HepG2 (cell line): Measurements from ENCODE around the gene NTM. TPM values are rescaled to one million over a fixed set of nuclear protein-coding genes. Genes with fewer than 3 reads are reported as not detected.

Experiments used
- ATAC-seq: fragments of 200-7000 bp; cut with Tn5 transposase; 3 replicates; pipeline ENCODE4 v1.9.1; 2020; ENCODE audit warnings: mild to moderate bottlenecking, moderate library complexity
- BruUV-seq: library from RNA; stranded (reverse); fragments of 400-500 nt; replicated peaks from 2 replicates; lab custom pipeline; 2021; lab: Mats Ljungman, UMichigan
- CTCF ChIA-PET: fragments of 300-600 bp; formaldehyde crosslinking; extraction: SDS; loops from one replicate; lab custom pipeline; 2021; ENCODE audit warnings: low total read pairs, inconsistent platforms, low intra/inter-chr PET ratio; lab: Yijun Ruan, JAX
- POLR2A ChIA-PET: fragments of 350-600 bp; sonication (Branson Sonifier 250); formaldehyde crosslinking; loops from one replicate; lab custom pipeline; 2020; ENCODE audit warnings: antibody characterized with exemption, inconsistent platforms; lab: Yijun Ruan, JAX
- DNase-seq: peaks from one replicate; pipeline ENCODE4 v3.0.0-alpha.2; 2015; ENCODE audit warnings: low spot score
- FAIRE-seq: peaks from 3 replicates; lab custom pipeline; 2011; peaks lifted over from hg19 to GRCh38; lab: Jason Lieb, UNC
- H2AFZ ChIP-seq: one replicate; pipeline ENCODE4 v1.6.1; 2011; ENCODE audit warnings: low read length, inconsistent platforms
- H3K27ac ChIP-seq: fragments of 300-600 bp; 3 replicates; pipeline ENCODE4 v1.8.0; 2011; ENCODE audit warnings: mixed run types, mild to moderate bottlenecking, mixed read lengths, low read length, inconsistent platforms; ENCODE audit not compliant: insufficient read depth; ENCODE audit errors: extremely low read length
- H3K27me3 ChIP-seq, 2 experiments: fragments of 200-600 bp in 1 of 2; 2 replicates in 1 of 2; 3 replicates in 1 of 2; pipeline versions ENCODE4 v1.6.0 to v1.8.0; 2011; ENCODE audit warnings: low read length in 2 of 2, mild to moderate bottlenecking in 2 of 2, moderate library complexity in 2 of 2, inconsistent platforms in 1 of 2; ENCODE audit not compliant: insufficient read depth in 2 of 2, control insufficient read depth in 1 of 2
- H3K36me3 ChIP-seq, 2 experiments: fragments of 200-600 bp in 1 of 2; replicated peaks in 1 of 2; 2 replicates in 1 of 2; 3 replicates in 1 of 2; pipeline versions ENCODE4 v1.5.1 to v1.8.0; 2011; ENCODE audit warnings: low read length in 2 of 2, inconsistent platforms in 1 of 2; ENCODE audit not compliant: insufficient read depth in 2 of 2, control insufficient read depth in 1 of 2
- H3K4me1 ChIP-seq: 2 replicates; pipeline ENCODE4 v1.5.1; 2012; ENCODE audit warnings: low read length, inconsistent platforms; ENCODE audit not compliant: insufficient read depth
- H3K4me2 ChIP-seq: 2 replicates; pipeline ENCODE4 v1.6.0; 2011; ENCODE audit warnings: low read depth, low read length, inconsistent platforms
- H3K4me3 ChIP-seq, 3 experiments: fragments of 200-600 bp in 1 of 3; sonication (generic), shearing (Covaris generic) in 1 of 3; replicated peaks in 1 of 3; 2 replicates each; pipeline ENCODE4 v1.5.1; 2011 to 2016; ENCODE audit warnings: low read length in 3 of 3, inconsistent platforms in 2 of 3, low read depth in 2 of 3, mild to moderate bottlenecking in 2 of 3, control low read depth in 1 of 3, mixed read lengths in 1 of 3; ENCODE audit not compliant: insufficient read depth in 1 of 3
- H3K79me2 ChIP-seq: one replicate; pipeline ENCODE4 v1.6.1; 2011; ENCODE audit warnings: low read length, inconsistent platforms; ENCODE audit not compliant: insufficient read depth
- H3K9ac ChIP-seq: 2 replicates; pipeline ENCODE4 v1.6.0; 2011; ENCODE audit warnings: mild to moderate bottlenecking, low read depth, low read length, inconsistent platforms; ENCODE audit not compliant: insufficient read depth
- H3K9me3 ChIP-seq: 2 replicates; pipeline ENCODE4 v1.5.1; 2012; ENCODE audit warnings: mild to moderate bottlenecking, low read length
- H4K20me1 ChIP-seq: 2 replicates; pipeline ENCODE4 v1.6.0; 2011; ENCODE audit warnings: inconsistent platforms, mild to moderate bottlenecking, low read length, moderate library complexity; ENCODE audit not compliant: insufficient read depth
- BHLHE40 ChIP-seq: IDR thresholded peaks from 2 replicates; pipeline ENCODE4 v1.6.1; 2011; ENCODE audit warnings: low read length, improper control_type of control experiment
- CENPT ChIP-seq: sonication (generic); formaldehyde crosslinking; IDR thresholded peaks from 2 replicates; pipeline ENCODE4 v1.8.0; 2022; ENCODE audit warnings: low read depth, mild to moderate bottlenecking, moderate library complexity, missing genetic modification reagents
- CREB1 ChIP-seq, 2 experiments: fragments of 450-650 bp in 1 of 2; IDR thresholded peaks; 2 replicates each; pipeline ENCODE4 v1.6.1; 2016 to 2017; ENCODE audit warnings: control low read depth in 1 of 2, mild to moderate bottlenecking in 1 of 2, missing compliant biosample characterization in 1 of 2, missing genetic modification characterization in 1 of 2
- HNRNPUL1 ChIP-seq: fragments of 200-400 bp; formaldehyde crosslinking; IDR thresholded peaks from 2 replicates; pipeline ENCODE4 v1.6.1; 2017; ENCODE audit warnings: low read depth, mild to moderate bottlenecking, low read length, moderate library complexity
- MYNN ChIP-seq: sonication (generic); formaldehyde crosslinking; IDR thresholded peaks from 2 replicates; pipeline ENCODE4 v1.4.0; 2020; ENCODE audit warnings: mild to moderate bottlenecking, low read depth, missing genetic modification reagents
- NBN ChIP-seq: fragments of 450-650 bp; conservative IDR thresholded peaks from 2 replicates; pipeline ENCODE4 v1.6.1; 2017
- PAX8 ChIP-seq: sonication (generic); formaldehyde crosslinking; IDR thresholded peaks from 2 replicates; pipeline ENCODE4 v1.8.0; 2022; ENCODE audit warnings: mild to moderate bottlenecking, missing genetic modification reagents, borderline replicate concordance
- SMARCC2 ChIP-seq: fragments of 450-650 bp; IDR thresholded peaks from 2 replicates; pipeline ENCODE4 v1.6.1; 2017; ENCODE audit warnings: antibody characterized with exemption, mild to moderate bottlenecking
- TBP ChIP-seq: sonication (generic); formaldehyde crosslinking; IDR thresholded peaks from 2 replicates; pipeline ENCODE4 v1.5.0; 2020; ENCODE audit warnings: missing genetic modification reagents
- TBX2 ChIP-seq: sonication (generic); formaldehyde crosslinking; IDR thresholded peaks from 2 replicates; pipeline ENCODE4 v1.5.0; 2020; ENCODE audit warnings: missing genetic modification reagents, mild to moderate bottlenecking, borderline replicate concordance
- ZNF232 ChIP-seq: sonication (generic); formaldehyde crosslinking; IDR thresholded peaks from 2 replicates; pipeline ENCODE4 v1.4.0; 2020; ENCODE audit warnings: missing genetic modification reagents, borderline replicate concordance
- ZNF510 ChIP-seq: sonication (generic); formaldehyde crosslinking; IDR thresholded peaks from 2 replicates; pipeline ENCODE4 v1.4.0; 2020; ENCODE audit warnings: low read depth, mild to moderate bottlenecking, missing genetic modification reagents
- ZNF709 ChIP-seq: sonication (generic); formaldehyde crosslinking; IDR thresholded peaks from 2 replicates; pipeline ENCODE4 v1.5.0; 2020; ENCODE audit warnings: mild to moderate bottlenecking, missing genetic modification reagents
- WGBS: methylation state at CpG from one replicate; pipeline ENCODE4 v1.1.6; 2017; ENCODE audit warnings: low lambda C conversion rate; 5-methylcytosine and 5-hydroxymethylcytosine counted together
- in situ Hi-C: cut with HindIII; loops from 2 replicates; pipeline ENCODE4 v1.10.0; 2017; ENCODE audit warnings: low pct_unique_long_range_greater_than_20kb; ENCODE audit not compliant: extremely low pct_ligation_motif_present
- intact Hi-C: fragments of 100-400 bp; cut with micrococcal nuclease; formaldehyde crosslinking; loops from one replicate; pipeline ENCODE4 v1.10.0; 2022; ENCODE audit not compliant: unreplicated experiment
- polyA plus RNA-seq, 8 experiments: library from polyadenylated mRNA; depleted of rRNA in 3 of 8; stranded (reverse) in 7 of 8; unstranded in 1 of 8; fragments of >200 nt; fragmentation: Illumina TruSeq in 4 of 8; extraction: Trizol in 4 of 8; gene quantifications; 2 replicates each; pipeline versions ENCODE4 v1.2.1 to v1.2.3, GENCODE V29; 2011 to 2016; ENCODE audit warnings: low read depth in 4 of 8, missing spikeins in 1 of 8, mixed read lengths in 1 of 8; ENCODE audit not compliant: insufficient read depth in 1 of 8
- total RNA-seq, 5 experiments: library from RNA; depleted of rRNA; stranded (reverse); fragments of >200 nt; fragmentation: Illumina TruSeq; extraction: Trizol; gene quantifications; 2 replicates each; pipeline ENCODE4 v1.2.3, GENCODE V29; 2016; ENCODE audit warnings: low read depth in 1 of 5
- TF ChIP-seq, protein P1 (sequence below): sonication (generic); formaldehyde crosslinking; IDR thresholded peaks from 2 replicates; pipeline ENCODE4 v1.8.0; 2022; ENCODE audit warnings: mild to moderate bottlenecking, missing genetic modification reagents, moderate library complexity

Gene NTM
- total and polyA plus RNA-seq, 2 of the 13 experiments (the other 11 are each of a cell fraction or from before 2014, with no cell fraction given): not detected

DNA sequence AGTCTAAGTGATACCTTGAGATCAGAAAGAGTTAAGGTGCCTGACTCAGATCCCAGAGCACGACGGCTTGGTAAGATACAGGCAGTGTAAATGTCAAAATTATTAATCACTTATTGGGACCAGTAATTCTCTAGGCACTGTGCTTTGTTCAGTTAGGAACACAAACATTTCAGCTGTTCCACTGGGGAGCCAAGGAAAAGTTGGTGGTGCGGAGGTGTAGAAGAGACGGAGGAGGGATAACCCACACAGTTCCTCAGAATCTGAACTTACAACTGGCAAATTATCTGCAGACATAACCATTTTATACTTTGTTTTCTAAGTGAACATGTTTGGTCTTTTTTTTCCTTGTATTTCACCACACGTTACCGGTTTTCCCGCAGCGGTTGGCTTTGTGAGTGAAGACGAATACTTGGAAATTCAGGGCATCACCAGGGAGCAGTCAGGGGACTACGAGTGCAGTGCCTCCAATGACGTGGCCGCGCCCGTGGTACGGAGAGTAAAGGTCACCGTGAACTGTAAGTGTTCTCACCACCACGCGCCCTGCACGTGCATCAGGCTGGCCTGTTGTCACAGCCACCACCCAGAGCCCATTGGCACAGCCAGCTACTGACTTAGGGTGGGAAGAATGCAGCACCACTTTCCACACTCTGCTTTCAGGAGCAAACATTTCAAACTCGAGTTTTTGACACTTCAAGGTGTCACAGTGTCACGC lies 937.0 kb downstream of the NTM start:
- Histone ChIP-seq H2AFZ (no peak overlapping the region), H3K4me2 (no peak overlapping the region), H3K4me1 (no peaks in the 10 kb centered on the region), H3K79me2 (no peaks in the 10 kb centered on the region), H3K27ac (no peak overlapping the region), H3K36me3 (no peaks in the 10 kb centered on the region), H4K20me1 (no peaks in the 10 kb centered on the region), H3K4me3 (no peak overlapping the region), H3K27me3 (no peaks in the 10 kb centered on the region; a peak in 1 of 5 replicates), H3K9ac (no peak overlapping the region), H3K9me3 (no peaks in the 10 kb centered on the region)
- ChIA-PET CTCF (no interaction called here), POLR2A (no interaction called here)
- DNase-seq (no peak), FAIRE-seq (no peak), ATAC-seq (no peak)
- 29% methylated on average over 17 of the region's 21 CpGs for WGBS
- TF ChIP-seq CREB1 (IDR thresholded peaks at IDR 0.05) (peak; percentile 18; the same call in 1 of the 2 replicates), CREB1 (CRISPR knock-in tag; IDR thresholded peaks at IDR 0.05) (no peak), ZNF510 (CRISPR knock-in tag) (no peak), NBN (no peak), BHLHE40 (peak; percentile 47)
- BruUV-seq: no TSS peak
- in situ Hi-C loops: no loop called here
- intact Hi-C loops: no loop called here

DNA sequence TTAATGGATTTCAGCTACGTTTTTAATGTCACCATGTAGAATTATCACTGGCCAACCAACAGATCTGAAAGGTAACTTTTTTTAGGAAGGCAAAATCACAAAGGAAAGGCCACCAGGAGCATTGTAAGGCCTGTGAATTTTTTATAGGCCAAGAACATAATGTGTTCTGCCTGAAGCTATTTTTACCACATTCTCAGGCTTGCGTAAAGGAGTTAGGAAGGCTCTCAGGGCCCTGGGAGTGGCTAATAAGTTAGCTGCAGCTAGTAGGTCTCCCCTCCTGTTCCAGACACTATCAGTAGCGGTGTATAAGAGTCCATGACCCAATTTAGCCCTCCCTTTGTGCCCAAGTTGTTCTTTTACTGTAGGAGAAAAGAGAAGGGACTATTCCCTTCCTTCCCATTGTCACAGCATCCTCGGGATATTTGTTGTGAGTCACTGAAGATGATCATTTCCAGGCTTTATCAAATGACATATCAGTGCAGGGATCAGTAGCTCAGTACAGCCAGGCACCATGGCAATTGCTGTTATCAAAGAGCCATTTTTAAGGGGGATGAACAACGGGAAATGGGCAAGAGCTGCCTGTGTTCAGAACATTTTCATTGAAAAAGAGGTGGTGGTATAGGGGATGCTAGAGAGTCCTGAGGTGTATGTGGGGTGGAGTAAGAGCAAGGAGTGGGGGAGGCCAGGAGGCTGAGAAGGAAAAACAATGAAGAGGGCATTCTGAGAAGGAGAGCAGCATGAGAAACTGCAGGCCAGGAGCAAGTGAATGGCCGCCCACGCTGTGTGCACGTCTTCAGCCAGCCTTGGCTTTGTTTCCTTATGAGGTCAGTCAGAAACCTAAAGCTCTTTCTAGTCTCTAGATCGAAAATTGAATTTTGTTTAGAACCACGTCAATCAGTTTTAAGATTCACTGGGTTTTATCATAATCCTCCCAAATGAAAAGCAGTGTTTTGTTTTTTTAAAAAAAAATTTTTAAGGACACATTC lies 940.3 kb downstream of the NTM start:
- Histone ChIP-seq H3K4me2 (no peak overlapping the region), H3K36me3 (no peaks in the 10 kb centered on the region), H4K20me1 (no peaks in the 10 kb centered on the region), H3K4me3 (no peak overlapping the region), H3K79me2 (no peaks in the 10 kb centered on the region), H3K9ac (no peak overlapping the region), H3K27ac (no peak overlapping the region), H3K27me3 (no peaks in the 10 kb centered on the region; a peak in 1 of 5 replicates), H3K9me3 (no peaks in the 10 kb centered on the region), H2AFZ (no peak overlapping the region), H3K4me1 (no peaks in the 10 kb centered on the region)
- CTCF ChIA-PET: no interaction called here
- WGBS: 6% methylated on average over 10 of the region's 10 CpGs
- DNase-seq (no peak), FAIRE-seq (no peak), ATAC-seq (no peak)
- POLR2A ChIA-PET: no interaction called here
- no TSS peak for BruUV-seq
- intact Hi-C loops (no loop called here), in situ Hi-C loops (no loop called here)
- TF ChIP-seq TBP (CRISPR knock-in tag) (no peak), MYNN (CRISPR knock-in tag) (no peak), PAX8 (CRISPR knock-in tag) (no peak), ZNF232 (CRISPR knock-in tag) (no peak), ZNF709 (CRISPR knock-in tag) (no peak), SMARCC2 (no peak), CENPT (CRISPR knock-in tag) (no peak), HNRNPUL1 (no peak), TBX2 (CRISPR knock-in tag) (no peak)
- TF ChIP-seq, protein P1, sequence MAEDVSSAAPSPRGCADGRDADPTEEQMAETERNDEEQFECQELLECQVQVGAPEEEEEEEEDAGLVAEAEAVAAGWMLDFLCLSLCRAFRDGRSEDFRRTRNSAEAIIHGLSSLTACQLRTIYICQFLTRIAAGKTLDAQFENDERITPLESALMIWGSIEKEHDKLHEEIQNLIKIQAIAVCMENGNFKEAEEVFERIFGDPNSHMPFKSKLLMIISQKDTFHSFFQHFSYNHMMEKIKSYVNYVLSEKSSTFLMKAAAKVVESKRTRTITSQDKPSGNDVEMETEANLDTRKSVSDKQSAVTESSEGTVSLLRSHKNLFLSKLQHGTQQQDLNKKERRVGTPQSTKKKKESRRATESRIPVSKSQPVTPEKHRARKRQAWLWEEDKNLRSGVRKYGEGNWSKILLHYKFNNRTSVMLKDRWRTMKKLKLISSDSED (CRISPR knock-in tag): no peak
